ENCODE results near the gene ACSF2.

ACSF2 gene

DNA sequence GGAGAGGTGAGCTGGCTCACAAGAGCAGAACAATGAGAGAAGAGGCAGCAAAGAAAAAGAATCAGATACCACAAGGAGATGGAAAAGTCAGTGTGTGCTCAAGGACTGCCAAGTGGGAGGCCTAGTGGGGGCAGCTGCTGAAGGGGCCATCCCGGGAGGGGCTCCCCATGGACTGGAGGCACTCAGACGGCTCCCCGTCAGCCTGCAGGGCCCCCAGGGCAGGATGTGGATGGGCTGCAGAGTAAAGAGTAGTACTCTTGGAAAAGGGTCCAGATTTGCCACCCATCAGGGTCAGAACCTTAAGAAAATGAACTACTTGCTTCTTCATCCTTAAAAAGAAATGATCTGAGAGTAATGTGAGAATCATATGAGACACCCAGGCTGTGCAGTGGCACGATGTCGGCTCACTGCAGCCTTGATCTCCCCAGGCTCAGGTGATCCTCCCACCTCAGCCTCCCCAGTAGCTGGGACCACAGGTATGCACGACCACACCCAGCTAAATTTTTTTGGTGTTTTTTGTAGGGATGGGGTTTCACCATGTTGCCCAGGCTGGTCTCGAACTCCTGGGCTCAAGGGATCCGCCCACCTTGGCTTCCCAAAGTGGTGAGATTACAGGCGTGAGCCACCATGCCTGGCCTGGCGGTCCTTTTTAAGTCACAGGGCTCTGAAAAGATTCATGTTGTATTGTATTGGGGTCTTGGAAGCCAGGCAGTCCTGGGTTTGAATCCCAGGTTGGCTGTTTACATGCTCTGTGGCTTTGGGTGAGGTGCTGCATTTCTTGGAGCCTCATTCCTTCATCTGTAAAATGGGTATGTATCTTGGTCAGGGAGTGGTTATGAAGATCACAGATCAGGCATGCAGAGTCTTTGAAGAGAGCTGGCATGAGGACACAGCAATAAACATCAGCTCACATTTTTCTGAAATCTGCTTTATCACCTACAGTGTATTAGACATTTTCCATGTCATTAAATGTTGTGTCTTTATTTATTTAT is 15.1 kb downstream of the ACSF2 start:
- no peak for FAIRE-seq

DNA sequence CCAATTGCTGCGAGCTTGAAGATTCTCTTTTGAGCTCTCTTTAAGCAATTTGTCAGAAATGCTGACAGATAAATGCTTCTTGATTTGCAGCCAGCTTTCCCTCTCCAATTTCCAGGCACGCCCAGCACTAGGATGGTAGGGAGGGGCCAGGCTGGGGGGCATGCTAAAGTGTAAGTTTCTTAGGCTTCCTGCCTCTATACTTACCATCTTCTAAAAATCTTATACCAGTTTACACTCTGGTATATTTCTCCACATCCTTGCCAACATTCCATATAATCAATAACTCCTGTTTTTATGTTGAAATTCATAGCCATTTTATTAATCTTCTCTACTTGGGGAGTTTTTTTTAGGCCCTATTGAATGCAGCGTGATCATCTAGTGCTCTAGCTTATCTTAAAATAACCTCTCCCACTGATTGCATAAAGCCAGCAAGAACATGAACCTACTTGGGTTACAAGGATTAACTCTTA is 17.5 kb downstream of the ACSF2 start:
- FAIRE-seq, result no peak

DNA sequence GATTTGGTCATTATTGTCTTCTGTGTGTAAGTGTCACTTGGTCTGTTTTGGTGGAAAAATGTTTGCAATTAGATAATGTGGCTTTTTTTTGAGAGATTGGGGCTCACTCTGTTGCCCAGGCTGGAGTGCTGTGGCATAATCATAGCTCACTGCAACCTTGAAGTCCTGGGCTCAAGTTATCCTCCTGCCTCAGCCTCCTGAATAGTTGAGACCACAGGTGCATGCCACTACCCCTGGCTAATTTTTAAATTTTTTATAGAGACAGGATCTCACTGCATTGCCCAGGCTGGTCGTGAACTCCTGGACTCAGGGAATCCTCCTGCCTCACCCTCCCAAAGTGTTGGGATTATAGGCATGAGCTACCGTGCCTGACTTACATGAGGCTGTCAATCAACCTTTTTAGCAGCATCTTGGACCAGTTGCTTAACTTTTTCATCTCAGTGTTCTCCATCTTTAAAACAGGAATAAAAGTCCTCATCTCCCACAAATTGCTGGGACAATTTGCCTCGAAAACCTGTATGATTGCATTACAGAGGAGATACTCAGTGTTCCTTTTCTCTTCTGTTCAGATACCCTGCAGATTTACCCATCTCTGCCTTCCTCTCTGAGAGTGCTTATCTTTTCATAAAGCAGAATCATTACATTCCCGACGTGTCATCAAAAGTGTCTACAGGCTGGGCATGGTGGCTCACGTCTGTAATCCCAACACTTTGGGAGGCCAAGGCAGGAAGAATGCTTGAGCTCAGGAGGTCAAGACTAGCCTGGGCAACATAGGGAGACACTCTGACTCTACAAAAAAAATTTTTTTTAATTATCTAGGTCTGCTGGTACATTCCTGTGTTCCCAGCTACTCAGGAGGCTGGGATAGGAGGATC is 19.1 kb downstream of the ACSF2 start:
- FAIRE-seq, result no peak

DNA sequence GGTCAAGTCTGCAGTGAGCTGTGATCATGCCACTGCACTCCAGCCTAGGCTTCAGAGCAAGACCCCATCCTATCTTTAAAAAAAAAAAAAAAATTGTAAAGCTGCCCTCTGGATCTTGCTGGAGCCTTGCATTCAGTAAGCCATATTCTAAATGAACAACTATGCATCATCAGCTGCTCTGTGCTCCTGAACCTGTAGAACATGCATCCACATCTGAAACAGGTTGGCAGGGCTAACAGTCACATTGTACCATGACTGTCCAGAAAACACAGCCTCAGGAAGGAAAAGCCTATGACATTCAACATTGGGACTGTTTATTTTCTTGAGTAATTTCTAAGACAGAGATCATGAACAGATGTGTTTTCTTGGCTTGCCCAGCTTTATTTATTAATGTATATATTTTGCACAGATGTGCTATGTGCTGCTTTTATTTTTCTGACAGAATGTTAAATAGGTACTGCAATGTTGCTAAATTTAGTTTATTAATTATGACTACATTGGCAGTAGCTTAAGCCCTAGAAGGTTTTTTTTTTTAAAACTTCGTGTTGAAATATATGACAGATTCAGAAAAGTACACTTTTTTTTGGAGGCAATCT is 19.8 kb downstream of the ACSF2 start:
- no peak for FAIRE-seq

DNA sequence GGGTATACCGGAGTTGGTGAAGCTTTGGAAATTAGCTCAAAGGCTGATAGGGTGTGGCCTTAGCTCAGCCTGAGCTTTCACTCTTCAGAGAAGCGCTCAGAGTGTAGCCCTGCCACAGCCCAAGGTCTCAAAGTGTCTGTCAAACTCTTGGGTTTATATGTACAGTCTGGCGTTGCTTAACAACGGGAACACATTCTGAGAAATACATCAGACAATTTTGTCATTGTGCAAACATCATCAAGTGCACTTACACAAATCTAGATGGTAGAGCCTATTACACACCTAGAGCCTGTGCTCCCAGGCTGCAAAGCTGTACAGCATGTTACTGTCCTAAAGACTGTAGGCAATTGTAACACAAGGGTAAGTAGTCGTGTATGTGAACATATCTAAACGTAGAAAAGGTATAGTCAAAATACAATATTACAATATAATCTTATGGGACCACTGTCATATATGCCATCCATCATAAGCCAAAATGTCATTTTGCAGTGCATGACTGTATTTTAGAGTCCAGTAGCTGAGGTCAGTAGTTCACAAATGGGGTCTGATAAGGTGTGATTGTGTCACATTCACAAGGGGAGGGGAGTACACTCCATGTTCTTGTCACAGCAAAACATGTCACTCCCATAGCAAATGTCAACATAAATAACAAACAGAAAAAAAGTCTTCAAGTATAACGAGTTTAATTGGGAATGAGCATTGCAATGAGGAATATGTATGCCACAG is 22.0 kb downstream of the ACSF2 start:
- no peak for FAIRE-seq

DNA sequence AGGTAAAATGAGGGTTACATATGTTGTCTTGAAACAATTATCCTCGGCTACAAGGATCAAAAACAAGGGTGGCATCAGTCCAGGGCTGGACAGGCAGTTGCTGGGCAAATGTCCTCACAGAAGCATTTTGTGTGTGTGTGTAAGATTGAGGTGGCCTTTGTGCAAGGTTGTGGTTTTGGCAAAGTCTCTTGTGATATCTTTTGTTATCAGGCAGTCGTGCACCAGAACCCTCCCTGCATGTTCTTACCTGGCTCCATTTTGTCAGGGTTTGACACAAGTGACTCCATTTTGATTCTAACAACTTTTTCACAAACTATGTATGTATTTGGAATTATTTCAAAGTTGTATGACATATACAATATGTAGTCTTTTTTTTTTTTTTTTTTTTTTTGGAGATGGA is 22.6 kb downstream of the ACSF2 start:
- FAIRE-seq, result no peak

DNA sequence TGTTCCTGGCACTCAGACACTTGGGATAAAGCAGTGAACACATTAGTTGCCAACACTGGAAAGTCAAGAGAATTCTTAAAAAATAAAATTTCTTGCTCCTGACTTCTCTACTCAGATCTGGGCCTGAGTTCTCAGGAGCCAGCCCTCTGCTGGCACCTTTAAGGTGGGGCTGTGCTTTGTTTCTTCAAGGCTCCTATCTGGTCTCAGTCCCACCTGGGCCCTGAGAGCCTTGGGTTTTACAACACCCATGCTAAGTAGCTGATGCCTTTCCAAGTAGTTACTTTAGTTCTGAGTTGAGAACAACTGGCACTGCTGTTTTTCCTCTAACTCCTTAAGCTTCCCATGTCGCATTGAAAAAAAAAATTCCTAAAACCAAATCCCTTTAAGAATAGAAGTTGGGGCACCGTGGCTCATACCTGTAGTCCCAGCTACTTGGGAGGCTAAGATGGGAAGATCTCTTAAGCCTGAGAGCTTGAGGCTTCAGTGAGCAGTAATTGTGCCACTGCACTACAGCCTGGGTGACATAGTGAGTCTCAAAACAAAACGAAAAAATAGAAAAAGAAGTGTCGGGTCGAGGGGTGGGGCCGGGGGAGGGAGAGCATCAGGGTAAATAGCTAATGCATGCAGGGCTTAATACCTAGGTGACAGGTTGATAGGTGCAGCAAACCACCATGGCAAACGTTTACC is 26.1 kb downstream of the ACSF2 start:
- no peak for FAIRE-seq

DNA sequence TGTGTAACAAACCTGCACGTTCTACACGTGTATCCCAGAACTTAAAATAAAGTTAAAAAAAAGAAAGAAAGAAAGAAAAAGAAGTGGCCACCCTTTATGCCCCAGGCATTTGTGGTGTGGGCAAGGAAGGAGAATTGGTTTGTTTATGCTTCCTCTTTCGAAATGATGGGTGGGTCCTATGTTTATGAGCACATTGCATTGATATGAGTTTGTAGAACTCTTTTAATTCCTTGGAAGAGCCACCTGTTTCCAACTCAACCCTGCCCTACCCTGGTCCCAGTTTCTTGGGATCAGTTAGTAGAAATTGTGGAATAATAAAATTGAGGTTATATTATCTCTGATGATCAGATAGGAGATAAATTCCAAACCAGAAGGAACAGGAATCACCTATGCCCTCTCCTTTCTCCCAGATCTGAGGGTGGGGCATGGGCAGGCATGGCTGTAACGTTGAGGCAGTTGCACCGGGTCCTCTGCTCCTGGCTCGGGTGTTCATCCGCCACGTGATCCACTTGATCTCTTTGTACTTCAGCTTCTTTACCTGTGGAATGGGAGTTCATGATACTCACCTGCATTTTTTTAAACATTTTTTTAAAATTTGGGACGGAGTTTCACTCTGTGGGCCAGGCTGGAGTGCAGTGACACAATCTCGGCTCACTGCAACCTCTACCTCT is 26.7 kb downstream of the ACSF2 start:
- FAIRE-seq, result no peak

DNA sequence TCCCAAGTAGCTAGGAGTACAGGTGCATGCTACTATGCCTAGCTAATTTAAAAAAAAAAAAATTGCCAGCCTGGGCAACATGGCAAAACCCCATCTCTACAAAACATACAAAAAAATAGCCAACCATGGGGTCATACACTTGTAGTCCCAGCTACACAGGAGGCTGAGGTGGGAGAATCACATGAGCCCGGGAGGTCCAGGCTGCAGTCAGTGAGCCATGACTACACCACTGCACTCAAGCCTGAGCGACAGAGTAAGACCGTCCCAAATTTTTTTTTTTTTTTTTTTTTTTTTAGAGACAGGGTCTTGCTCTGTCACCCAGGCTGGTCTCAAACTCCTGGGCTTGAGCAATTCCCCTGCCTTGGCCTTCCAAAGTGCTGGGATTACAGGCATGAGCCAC is 27.9 kb downstream of the ACSF2 start:
- no peak for FAIRE-seq

DNA sequence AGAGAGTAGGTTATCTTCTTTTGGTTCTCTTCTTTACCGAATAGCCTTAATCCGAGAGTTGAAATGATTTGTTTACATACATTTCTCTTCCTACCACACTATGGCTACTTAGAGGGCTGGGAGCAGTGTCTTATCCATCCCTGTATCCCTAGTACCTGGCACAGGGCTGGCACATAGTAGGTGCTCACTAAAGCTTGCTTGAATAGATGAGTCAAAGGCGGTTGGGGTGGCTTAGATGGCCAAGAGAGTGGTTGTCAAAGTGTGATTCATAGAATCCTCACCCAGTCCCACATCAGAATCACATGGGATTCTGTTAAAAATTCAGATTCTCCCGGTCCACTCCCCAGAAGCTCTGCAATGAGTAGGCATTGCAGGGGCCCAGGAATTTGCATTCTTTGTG is 31.6 kb downstream of the ACSF2 start:
- no peak for FAIRE-seq

DNA sequence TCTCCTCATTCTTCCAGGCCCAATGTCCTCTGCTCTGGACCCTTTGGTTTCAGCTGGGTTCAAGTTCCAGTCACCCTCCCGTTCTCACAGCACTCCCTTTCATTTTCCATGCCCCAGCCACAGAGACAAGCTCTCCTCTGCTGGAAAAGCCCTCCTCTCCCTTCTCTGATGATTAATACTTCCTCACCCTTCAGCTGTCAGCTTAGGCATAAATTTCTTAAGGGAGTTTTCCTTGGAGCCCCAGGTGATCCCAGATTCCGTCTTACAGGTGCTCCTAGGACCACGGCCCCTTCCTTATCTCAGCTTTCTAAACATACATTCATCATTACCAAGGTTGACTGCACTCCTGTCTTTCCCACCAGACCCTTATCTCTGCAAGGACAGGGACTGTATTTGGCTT is 32.3 kb downstream of the ACSF2 start:
- no peak for FAIRE-seq

DNA sequence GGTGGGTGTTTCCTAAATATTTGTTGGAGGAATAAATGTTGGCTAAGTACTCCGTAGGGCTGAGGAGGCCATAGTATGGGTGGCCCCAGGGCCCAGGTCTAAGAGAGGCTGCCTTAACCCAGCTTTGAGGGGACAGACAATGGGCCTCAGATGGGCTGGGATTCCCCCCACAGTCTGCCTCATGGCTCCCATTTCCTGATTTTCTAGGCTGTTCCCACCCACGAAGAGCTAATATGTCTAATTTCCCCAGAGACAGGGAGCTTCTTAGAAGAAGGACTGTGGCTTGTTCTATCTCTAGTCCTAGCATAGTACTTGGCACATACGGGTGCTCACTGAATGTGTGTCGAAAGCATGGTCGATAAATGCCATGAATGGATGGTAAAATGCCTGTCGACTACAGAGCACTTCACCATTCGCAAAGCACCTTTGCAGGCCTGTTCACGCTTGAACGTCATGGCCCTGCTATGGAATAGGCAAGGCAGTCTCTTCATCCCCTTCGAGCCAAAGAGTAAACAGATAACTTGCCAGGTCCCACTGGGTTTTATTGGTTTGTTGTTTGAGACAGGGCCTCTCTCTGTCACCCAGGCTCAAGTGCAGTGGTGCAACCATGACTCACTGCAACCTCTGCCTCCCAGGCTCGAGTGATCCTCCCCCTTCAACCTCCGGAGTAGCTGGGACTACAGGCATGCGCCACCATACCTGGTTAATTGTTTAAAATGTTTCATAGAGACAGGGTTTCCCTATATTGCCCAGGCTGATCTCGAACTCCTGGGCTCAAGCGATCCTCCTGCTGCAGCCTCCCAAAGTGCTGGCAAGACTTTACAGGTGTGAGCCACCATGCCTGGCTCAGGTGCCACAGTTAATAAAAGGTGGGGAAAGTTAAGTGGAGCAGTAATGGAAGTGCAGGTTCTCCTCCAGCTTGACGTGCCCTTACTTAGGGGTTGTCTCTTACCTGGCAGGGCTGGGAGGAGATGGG is 33.0 kb downstream of the ACSF2 start:
- no peak for FAIRE-seq

DNA sequence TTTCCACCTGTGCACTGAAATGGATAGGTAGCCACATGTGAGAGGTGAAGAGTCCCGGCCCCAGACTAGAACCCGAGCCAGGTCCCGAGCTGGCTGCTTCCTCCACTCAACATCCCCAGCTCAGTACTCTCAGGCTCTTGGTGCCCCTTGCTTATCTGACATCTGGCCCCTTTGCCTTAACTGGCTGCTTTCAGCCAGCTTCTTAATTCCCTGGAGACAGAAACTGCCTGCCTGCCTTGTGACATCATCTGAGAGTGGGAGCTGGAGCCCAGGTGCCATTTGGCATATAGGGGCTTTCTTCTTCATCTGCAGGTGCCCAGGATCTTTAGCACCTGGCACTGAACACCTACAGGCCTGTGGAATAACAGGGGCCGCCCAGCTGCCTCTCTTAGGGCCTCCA is 33.7 kb downstream of the ACSF2 start:
- FAIRE-seq, result no peak

DNA sequence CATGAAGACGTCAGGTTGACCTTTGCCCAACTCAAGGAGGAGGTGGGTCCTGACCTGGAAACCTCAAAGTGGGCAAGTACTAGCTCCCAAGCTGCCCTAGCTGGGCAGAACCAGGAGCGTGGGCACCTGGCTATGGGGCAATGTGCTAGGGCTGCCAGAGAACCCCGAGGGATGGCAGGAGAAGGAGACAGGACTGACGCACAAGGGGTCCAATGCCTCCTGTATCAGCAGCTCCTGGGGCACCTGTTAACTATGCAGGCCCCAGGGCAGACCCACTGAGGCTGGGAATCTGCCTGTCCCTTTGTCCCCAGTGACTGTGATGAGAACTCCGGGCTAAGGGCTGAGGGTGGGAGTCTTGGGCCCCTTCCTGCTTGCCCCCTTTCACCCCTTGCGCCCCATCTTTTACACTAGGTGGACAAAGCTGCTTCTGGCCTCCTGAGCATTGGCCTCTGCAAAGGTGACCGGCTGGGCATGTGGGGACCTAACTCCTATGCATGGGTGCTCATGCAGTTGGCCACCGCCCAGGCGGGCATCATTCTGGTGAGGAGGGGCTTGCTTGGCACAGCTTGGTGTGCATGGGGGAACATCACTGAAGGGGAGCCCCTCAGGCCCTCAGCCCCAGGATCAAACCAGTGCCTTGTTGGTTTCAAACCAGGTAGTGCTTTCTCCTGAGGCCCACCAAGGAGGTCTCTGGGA is 35.0 kb downstream of the ACSF2 start:
- no peak for FAIRE-seq

DNA sequence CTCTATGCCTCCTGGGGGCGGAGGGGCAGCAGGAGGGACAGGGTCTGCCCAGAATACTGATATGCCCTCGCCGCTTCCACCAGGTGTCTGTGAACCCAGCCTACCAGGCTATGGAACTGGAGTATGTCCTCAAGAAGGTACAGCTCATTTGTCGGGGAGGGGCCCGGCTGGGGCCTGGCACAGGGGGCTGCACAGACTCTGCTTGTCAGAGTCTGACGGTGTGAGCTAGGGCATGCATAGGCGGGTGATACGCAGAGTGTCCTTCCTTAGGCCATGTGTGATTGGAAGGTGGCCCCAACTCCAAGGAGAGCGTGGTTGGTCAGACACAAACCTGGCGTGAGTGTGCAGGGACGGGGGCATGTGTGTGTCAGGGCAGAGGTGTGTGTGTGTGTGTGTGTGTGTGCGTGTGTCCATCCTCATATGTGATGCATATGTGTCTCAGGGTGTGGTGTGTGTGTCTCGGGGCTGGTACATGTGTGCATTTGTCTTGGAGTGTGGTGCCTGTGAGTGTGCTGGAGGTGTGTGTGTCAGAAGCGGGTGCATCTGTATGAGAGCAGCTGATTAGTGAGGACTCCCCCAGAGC is 35.6 kb downstream of the ACSF2 start:
- no peak for FAIRE-seq

DNA sequence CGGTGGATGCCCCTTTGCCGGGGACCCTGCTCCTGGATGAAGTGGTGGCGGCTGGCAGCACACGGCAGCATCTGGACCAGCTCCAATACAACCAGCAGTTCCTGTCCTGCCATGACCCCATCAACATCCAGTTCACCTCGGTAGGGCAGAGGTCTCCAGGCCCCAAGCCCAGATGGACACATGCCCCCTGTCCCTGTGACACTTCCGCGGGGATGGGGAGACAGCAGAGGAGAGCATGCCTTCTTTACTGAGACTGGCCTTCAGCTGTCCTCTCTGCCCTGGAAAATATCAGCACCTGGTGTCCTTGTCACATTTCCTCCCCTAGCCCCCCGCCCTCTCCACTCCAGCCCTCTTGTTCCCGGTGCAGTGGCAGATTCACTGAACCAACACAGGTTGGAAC is 36.4 kb downstream of the ACSF2 start:
- FAIRE-seq, result no peak

DNA sequence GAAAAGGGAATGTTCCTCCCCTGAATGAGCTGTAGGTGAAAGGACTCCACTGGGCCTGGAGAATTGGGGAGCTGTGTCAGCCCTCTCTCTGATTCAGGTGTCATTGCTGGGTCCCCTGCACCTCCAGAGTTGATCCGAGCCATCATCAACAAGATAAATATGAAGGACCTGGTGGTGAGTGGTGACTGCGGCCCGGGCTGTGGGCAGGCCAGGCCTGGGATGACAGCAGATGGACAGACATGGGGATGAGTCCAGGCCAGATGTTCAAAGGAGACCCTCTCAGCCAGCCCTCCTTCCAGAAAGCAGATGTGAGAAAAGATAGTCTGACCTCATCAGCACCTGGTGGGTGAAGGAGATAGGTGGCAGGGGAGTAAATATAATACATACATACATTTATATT is 38.1 kb downstream of the ACSF2 start:
- FAIRE-seq, result no peak

DNA sequence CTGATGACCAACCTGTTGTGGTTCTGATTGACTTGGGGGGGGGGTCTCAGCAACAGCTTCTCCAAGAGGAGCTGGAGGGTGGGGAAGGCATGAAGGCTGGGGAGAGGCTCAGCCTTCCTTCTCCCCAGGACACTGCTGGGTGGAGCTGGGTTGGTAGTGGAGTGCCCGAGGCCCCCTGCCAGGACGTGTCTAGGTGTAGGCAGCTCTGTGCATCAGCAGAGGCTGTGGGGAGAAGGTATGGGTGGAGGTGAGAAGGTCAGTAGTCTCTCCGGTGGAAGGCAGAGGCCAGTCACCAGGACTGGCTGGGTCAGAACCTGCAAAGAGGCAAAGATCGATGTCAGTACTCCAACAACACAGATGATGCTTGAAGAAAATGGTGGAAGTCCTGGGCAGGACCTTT is 38.7 kb downstream of the ACSF2 start:
- no peak for FAIRE-seq

DNA sequence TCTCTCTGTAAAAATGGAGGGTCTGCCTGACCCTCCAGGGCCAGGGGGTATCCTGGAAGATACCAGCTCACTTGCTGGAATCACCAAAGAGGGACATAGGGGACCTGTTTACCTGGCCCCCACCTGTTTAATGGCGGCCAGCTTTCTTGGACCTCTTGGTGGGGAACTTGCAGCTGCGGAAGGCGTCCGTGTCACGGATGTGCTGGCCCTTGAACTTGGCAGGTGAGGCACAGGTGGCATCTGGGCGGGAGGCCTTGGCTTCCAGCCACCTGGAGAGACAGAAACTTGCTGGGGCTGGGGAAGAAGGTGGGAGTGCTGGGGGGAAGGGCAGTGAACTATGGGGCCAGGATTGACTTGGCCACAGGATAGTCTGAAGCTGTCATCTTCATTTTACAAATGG is 39.2 kb downstream of the ACSF2 start:
- FAIRE-seq, result no peak

Measured in A204.1 (cell line).